GM12878 (cell line): ENCODE data around the gene PRR22. TPM values are rescaled to one million over a fixed set of nuclear protein-coding genes. Genes with fewer than 3 reads are reported as not detected.

Source experiments
- ATAC-seq: fragments of 200-7000 bp; cut with Tn5 transposase; 3 replicates; pipeline ENCODE4 v1.9.1; 2020; ENCODE audit warnings: mild to moderate bottlenecking, moderate library complexity
- BruUV-seq: library from RNA; stranded (reverse); fragments of 400-500 nt; replicated peaks from 2 replicates; lab custom pipeline; 2021; lab: Mats Ljungman, UMichigan
- CTCF ChIA-PET: fragments of 300-600 bp; sonication (Branson Sonifier 250); formaldehyde crosslinking; extraction: SDS; loops from one replicate; lab custom pipeline; 2021; ENCODE audit warnings: inconsistent platforms; lab: Yijun Ruan, JAX
- POLR2A ChIA-PET: fragments of 350-600 bp; formaldehyde crosslinking; extraction: SDS; loops from one replicate; lab custom pipeline; 2021; ENCODE audit warnings: inconsistent platforms; lab: Charles Lee
- RAD21 ChIA-PET: fragments of 300-600 bp; sonication (Branson Sonifier 250); formaldehyde crosslinking; loops from one replicate; lab custom pipeline; 2023; ENCODE audit warnings: antibody characterized with exemption; ENCODE audit not compliant: unreplicated experiment; lab: Charles Lee
- SMC1A ChIA-PET: fragments of 300-600 bp; sonication (Branson Sonifier 250); formaldehyde crosslinking; loops from one replicate; lab custom pipeline; 2023; ENCODE audit not compliant: unreplicated experiment, uncharacterized antibody; lab: Charles Lee
- DNase-seq: peaks from one replicate; pipeline ENCODE4 v3.0.0-alpha.2; 2011; ENCODE audit warnings: low read depth, low spot score
- FAIRE-seq: peaks from 3 replicates; lab custom pipeline; 2011; peaks lifted over from hg19 to GRCh38; lab: Jason Lieb, UNC
- H2AFZ ChIP-seq: 2 replicates; pipeline ENCODE4 v1.6.0; 2011; ENCODE audit warnings: low read depth, low read length, control low read depth; ENCODE audit not compliant: control insufficient read depth
- H3K27ac ChIP-seq: 2 replicates; pipeline ENCODE4 v1.5.1; 2011; ENCODE audit warnings: control low read depth; ENCODE audit not compliant: control insufficient read depth, insufficient read depth
- H3K27me3 ChIP-seq, 2 experiments: replicated peaks in 1 of 2; 2 replicates each; pipeline versions ENCODE4 v1.6.0 to v1.6.1; 2011; ENCODE audit warnings: low read length in 1 of 2; ENCODE audit not compliant: control insufficient read depth in 2 of 2, insufficient read depth in 2 of 2
- H3K36me3 ChIP-seq, 2 experiments: 2 replicates each; pipeline ENCODE4 v1.5.1; 2011; ENCODE audit warnings: low read length in 1 of 2; ENCODE audit not compliant: control insufficient read depth in 2 of 2, insufficient read depth in 2 of 2
- H3K4me1 ChIP-seq: 2 replicates; pipeline ENCODE4 v1.6.1; 2011; ENCODE audit warnings: mild to moderate bottlenecking, low read length, moderate library complexity, mixed read lengths; ENCODE audit not compliant: control insufficient read depth, insufficient read depth
- H3K4me2 ChIP-seq: 2 replicates; pipeline ENCODE4 v1.6.0; 2011; ENCODE audit warnings: control low read depth; ENCODE audit not compliant: control insufficient read depth, insufficient read depth
- H3K4me3 ChIP-seq: fragments of 200-600 bp; sonication (generic); 2 replicates; pipeline ENCODE4 v1.5.1; 2016
- H3K79me2 ChIP-seq: 2 replicates; pipeline ENCODE4 v1.6.0; 2011; ENCODE audit warnings: low read length; ENCODE audit not compliant: control insufficient read depth, insufficient read depth
- H3K9ac ChIP-seq: 2 replicates; pipeline ENCODE4 v1.8.0; 2011; ENCODE audit warnings: low read length, control low read depth, mixed read lengths; ENCODE audit not compliant: control insufficient read depth, insufficient read depth
- H3K9me3 ChIP-seq: replicated peaks from 3 replicates; pipeline ENCODE4 v1.5.1; 2011; ENCODE audit warnings: mild to moderate bottlenecking, low read length; ENCODE audit not compliant: control insufficient read depth, insufficient read depth
- H4K20me1 ChIP-seq: 2 replicates; pipeline ENCODE4 v1.6.0; 2011; ENCODE audit not compliant: control insufficient read depth, insufficient read depth
- BHLHE40 ChIP-seq, 2 experiments: fragments of 450-650 bp in 1 of 2; IDR thresholded peaks; 2 replicates each; pipeline ENCODE4 v1.6.1; 2011 to 2017; ENCODE audit warnings: low read depth in 2 of 2, borderline replicate concordance in 1 of 2, improper control_type of control experiment in 1 of 2, low read length in 1 of 2, mild to moderate bottlenecking in 1 of 2
- MEF2B ChIP-seq: fragments of 450-650 bp; IDR thresholded peaks from 2 replicates; pipeline ENCODE4 v1.6.1; 2018; ENCODE audit warnings: mild to moderate bottlenecking, moderate library complexity; ENCODE audit not compliant: partially characterized antibody, poor library complexity, severe bottlenecking
- MXI1 ChIP-seq: fragments of 150-350 bp; IDR thresholded peaks from 2 replicates; pipeline ENCODE4 v1.6.1; 2011; ENCODE audit warnings: low read depth, mild to moderate bottlenecking, inconsistent platforms, low read length, improper control_type of control experiment
- POU2F2 ChIP-seq: IDR thresholded peaks from 3 replicates; pipeline ENCODE4 v1.6.1; 2011; ENCODE audit warnings: low read depth, mild to moderate bottlenecking, low read length, borderline replicate concordance
- SMARCA5 ChIP-seq: fragments of 450-650 bp; IDR thresholded peaks from 2 replicates; pipeline ENCODE4 v1.6.1; 2017; ENCODE audit warnings: mild to moderate bottlenecking
- SRF ChIP-seq, 2 experiments: IDR thresholded peaks; 2 replicates each; pipeline ENCODE4 v1.6.1; 2011; ENCODE audit warnings: low read depth in 2 of 2, low read length in 2 of 2, mild to moderate bottlenecking in 1 of 2, moderate library complexity in 1 of 2
- ZSCAN29 ChIP-seq: fragments of 450-650 bp; IDR thresholded peaks from 2 replicates; pipeline ENCODE4 v1.6.1; 2017; ENCODE audit warnings: mild to moderate bottlenecking, moderate library complexity
- WGBS: methylation state at CpG from one replicate; pipeline ENCODE4 v1.1.6; 2016; ENCODE audit warnings: low lambda C conversion rate; ENCODE audit not compliant: insufficient replicate concordance, insufficient coverage; ENCODE audit errors: missing lambda C conversion rate; 5-methylcytosine and 5-hydroxymethylcytosine counted together
- in situ Hi-C: fragments of 300-500 bp; cut with MboI; formaldehyde crosslinking; loops from 9 replicates; pipeline ENCODE4 v1.14.3; 2018; ENCODE audit warnings: mixed read lengths
- intact Hi-C: fragments of 100-400 bp; cut with micrococcal nuclease; formaldehyde crosslinking; loops from one replicate; pipeline ENCODE4 v1.14.2; 2022; ENCODE audit not compliant: unreplicated experiment
- polyA plus RNA-seq, 11 experiments: library from polyadenylated mRNA; depleted of rRNA in 4 of 11; unstranded in 6 of 11; stranded (reverse) in 5 of 11; fragments of >200 nt; fragmentation: Nextera tagmentation in 4 of 11; fragmentation: Illumina TruSeq in 1 of 11; extraction: Ambion mirVana in 4 of 11; extraction: Trizol in 1 of 11; gene quantifications; 1 replicate in 1 of 11; 2 replicates in 10 of 11; pipeline versions ENCODE4 v1.2.1 to v1.2.3, GENCODE V29; 2011 to 2016; ENCODE audit warnings: inconsistent platforms in 2 of 11, missing spikeins in 2 of 11, low read depth in 1 of 11
- total RNA-seq, 4 experiments: library from RNA; depleted of rRNA in 3 of 4; stranded (reverse); fragments of >200 nt in 3 of 4; fragmentation: Illumina TruSeq in 1 of 4; extraction: Trizol in 1 of 4; gene quantifications; 2 replicates each; pipeline versions ENCODE4 v1.2.1 to v1.2.3, GENCODE V29; 2013 to 2021
- TF ChIP-seq, protein P1 (sequence below): IDR thresholded peaks from 2 replicates; pipeline ENCODE4 v1.6.1; 2012; ENCODE audit warnings: low read length, inconsistent platforms

Gene PRR22
- total and polyA plus RNA-seq, 10 of the 15 experiments (the other 5 are each of a cell fraction or from before 2014, with no cell fraction given): 0.31 to 4.4 (median 1.3) TPM; not detected in 2

GRCh38 chr19:5824751-5825150 is 40.2 kb upstream of the PRR22 start:
- no peak overlapping the region for H2AFZ ChIP-seq
- no peak overlapping the region for H3K4me2 ChIP-seq
- H3K9ac ChIP-seq: no peak overlapping the region
- POLR2A ChIA-PET: no interaction called here
- TF ChIP-seq, protein P1, sequence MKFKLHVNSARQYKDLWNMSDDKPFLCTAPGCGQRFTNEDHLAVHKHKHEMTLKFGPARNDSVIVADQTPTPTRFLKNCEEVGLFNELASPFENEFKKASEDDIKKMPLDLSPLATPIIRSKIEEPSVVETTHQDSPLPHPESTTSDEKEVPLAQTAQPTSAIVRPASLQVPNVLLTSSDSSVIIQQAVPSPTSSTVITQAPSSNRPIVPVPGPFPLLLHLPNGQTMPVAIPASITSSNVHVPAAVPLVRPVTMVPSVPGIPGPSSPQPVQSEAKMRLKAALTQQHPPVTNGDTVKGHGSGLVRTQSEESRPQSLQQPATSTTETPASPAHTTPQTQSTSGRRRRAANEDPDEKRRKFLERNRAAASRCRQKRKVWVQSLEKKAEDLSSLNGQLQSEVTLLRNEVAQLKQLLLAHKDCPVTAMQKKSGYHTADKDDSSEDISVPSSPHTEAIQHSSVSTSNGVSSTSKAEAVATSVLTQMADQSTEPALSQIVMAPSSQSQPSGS: no peak
- TF ChIP-seq MEF2B: no peak
- no peak for TF ChIP-seq BHLHE40 (IDR thresholded peaks at IDR 0.05; ENCODE audit: borderline replicate concordance in 1 of 2, low read depth in 2 of 2, low read length in 1 of 2)
- TF ChIP-seq SMARCA5: no peak
- no peak for TF ChIP-seq POU2F2
- TF ChIP-seq ZSCAN29: no peak
- TF ChIP-seq MXI1: no peak
- no peak for TF ChIP-seq SRF (IDR thresholded peaks at IDR 0.05; ENCODE audit: low read depth in 2 of 2, low read length in 2 of 2)
- 85% methylated on average over 10 of the region's 10 CpGs for WGBS
- no TSS peak for BruUV-seq
- H3K4me3 ChIP-seq: no peak overlapping the region
- peaks cover 24% of the 10 kb centered on the region for H3K4me1 ChIP-seq
- SMC1A ChIA-PET: no interaction called here
- no peak for FAIRE-seq
- ATAC-seq: no peak
- intact Hi-C loops: no loop called here
- H3K9me3 ChIP-seq: no peaks in the 10 kb centered on the region
- peaks cover 0 to 4% of the 10 kb centered on the region in 2 experiments; a peak in 2 of 4 replicates for H3K27me3 ChIP-seq
- in situ Hi-C loops: no loop called here
- H4K20me1 ChIP-seq: no peaks in the 10 kb centered on the region
- RAD21 ChIA-PET: no interaction called here
- H3K27ac ChIP-seq: no peak overlapping the region
- CTCF ChIA-PET: interaction anchor here (1.1 kb wide), 1 partner anchor 21 kb away, joined by 4 read pairs; no protein-coding TSS in a partner anchor
- no peaks in the 10 kb centered on the region for H3K36me3 ChIP-seq
- no peak for DNase-seq
- H3K79me2 ChIP-seq: no peaks in the 10 kb centered on the region
